Upper lobe of left lung (tissue), 4 donors: ENCODE results near the gene FADS6.

Experiments
- EP300 ChIP-seq, 4 donors: sonication (generic); formaldehyde crosslinking; IDR thresholded peaks; one replicate each; pipeline ENCODE4 v1.5.1; 2017; ENCODE audit warnings: antibody characterized with exemption in 4 of 4, control low read depth in 2 of 4
- TF ChIP-seq, protein P1 (sequence below), 6 experiments: fragments of 450-650 bp in 4 of 6; fragments of 200-600 bp in 2 of 6; sonication (generic) in 2 of 6; IDR thresholded peaks; one replicate each; pipeline ENCODE4 v1.5.1; 2016 to 2019; ENCODE audit warnings: antibody characterized with exemption in 6 of 6

DNA sequence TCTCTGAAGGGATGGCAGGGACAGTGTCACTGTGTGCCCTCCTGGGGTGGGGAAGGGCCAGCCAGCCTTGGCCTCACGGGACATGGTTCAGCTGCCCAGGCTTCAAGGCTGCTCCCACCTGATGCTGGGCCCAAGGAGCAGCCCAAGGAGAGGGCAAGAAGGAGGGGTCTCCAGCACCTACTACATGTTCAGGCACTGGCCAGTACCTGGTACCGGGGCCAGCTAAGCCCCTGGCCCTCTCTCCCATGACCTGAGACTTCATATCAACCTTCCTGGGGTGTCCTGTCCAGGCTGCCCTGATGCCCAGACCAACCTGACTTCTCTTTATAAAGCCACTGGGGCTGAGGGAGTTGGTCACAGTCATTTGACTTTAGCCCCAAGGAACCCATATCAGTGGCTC lies 28.3 kb upstream of the FADS6 start:
- TF ChIP-seq, protein P1, sequence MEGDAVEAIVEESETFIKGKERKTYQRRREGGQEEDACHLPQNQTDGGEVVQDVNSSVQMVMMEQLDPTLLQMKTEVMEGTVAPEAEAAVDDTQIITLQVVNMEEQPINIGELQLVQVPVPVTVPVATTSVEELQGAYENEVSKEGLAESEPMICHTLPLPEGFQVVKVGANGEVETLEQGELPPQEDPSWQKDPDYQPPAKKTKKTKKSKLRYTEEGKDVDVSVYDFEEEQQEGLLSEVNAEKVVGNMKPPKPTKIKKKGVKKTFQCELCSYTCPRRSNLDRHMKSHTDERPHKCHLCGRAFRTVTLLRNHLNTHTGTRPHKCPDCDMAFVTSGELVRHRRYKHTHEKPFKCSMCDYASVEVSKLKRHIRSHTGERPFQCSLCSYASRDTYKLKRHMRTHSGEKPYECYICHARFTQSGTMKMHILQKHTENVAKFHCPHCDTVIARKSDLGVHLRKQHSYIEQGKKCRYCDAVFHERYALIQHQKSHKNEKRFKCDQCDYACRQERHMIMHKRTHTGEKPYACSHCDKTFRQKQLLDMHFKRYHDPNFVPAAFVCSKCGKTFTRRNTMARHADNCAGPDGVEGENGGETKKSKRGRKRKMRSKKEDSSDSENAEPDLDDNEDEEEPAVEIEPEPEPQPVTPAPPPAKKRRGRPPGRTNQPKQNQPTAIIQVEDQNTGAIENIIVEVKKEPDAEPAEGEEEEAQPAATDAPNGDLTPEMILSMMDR (IDR thresholded peaks at IDR 0.05), result no peak
- no peak for TF ChIP-seq EP300 (IDR thresholded peaks at IDR 0.05)
